Peyer's patch (tissue), 4 donors: ENCODE measurements around the gene TEX26.

Experiments used
- POLR2A ChIP-seq, 2 donors: fragments of 450-650 bp; IDR thresholded peaks; one replicate each; pipeline ENCODE4 v1.5.1; 2017; ENCODE audit warnings: antibody characterized with exemption in 2 of 2, mild to moderate bottlenecking in 2 of 2, moderate library complexity in 2 of 2
- TF ChIP-seq, protein P1 (sequence below), 6 experiments: fragments of 450-650 bp in 4 of 6; fragments of 200-600 bp in 2 of 6; sonication (generic) in 1 of 6; IDR thresholded peaks; one replicate each; pipeline ENCODE4 v1.5.1; 2017 to 2019; ENCODE audit warnings: antibody characterized with exemption in 6 of 6, mild to moderate bottlenecking in 3 of 6, moderate library complexity in 1 of 6

DNA sequence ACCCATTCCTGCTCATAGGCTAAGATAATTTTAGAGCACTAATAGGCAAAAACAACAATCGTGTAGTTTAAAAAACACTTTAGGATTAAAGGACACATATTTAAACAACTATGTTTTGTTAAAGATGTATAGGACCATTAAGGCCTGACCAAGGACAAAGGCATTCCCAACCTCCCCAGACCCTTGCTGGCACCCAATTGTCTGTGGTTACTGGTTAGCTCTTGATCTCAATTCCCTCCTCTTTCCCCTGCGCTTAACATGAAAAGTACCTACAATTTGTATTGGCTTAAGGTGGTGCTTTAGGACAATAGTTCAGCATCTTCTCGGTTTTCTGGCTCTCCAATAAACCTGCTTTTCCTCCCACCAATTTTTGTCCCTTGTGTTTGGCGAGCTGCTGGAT lies 51.0 kb downstream of the TEX26 start:
- TF ChIP-seq, protein P1, sequence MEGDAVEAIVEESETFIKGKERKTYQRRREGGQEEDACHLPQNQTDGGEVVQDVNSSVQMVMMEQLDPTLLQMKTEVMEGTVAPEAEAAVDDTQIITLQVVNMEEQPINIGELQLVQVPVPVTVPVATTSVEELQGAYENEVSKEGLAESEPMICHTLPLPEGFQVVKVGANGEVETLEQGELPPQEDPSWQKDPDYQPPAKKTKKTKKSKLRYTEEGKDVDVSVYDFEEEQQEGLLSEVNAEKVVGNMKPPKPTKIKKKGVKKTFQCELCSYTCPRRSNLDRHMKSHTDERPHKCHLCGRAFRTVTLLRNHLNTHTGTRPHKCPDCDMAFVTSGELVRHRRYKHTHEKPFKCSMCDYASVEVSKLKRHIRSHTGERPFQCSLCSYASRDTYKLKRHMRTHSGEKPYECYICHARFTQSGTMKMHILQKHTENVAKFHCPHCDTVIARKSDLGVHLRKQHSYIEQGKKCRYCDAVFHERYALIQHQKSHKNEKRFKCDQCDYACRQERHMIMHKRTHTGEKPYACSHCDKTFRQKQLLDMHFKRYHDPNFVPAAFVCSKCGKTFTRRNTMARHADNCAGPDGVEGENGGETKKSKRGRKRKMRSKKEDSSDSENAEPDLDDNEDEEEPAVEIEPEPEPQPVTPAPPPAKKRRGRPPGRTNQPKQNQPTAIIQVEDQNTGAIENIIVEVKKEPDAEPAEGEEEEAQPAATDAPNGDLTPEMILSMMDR (IDR thresholded peaks at IDR 0.05): no peak
- no peak for TF ChIP-seq POLR2A (IDR thresholded peaks at IDR 0.05)
